Measurements from ENCODE around the gene RNF2.
"Not testable (repeated sequence)": the region's sequence is repeated elsewhere in the genome, so short reads cannot be mapped to it uniquely, and the experiment has no call there.

The RNF2 gene

DNA sequence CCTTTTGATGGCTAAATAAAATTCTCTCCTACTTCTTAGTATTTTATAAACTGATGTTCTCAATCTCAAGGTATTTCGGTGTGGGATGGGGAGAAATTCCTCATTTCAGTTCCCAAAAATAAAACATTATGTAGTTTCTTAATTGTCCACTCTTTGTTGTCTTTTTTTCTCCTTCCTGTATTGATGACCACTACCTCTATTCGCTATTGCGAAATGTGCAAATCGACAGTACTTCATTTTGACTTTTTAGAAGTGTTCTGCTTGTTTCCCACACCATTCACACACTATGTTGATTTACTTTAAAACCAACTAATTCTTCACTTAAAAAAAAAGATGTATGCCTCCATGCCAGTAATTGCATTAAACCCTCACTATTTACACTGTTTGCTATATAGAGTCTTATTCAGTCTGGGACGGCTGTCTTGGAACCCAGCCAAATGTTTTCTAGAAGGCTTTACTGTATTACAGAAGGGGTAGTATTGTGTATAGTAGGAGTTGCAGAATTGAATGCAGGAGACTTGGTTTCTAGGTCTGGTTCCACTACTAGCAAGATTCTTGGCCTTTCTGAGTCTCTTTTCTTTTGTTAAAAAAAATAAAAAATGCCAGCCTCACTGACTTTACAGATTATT is 5.6 kb downstream of the RNF2 start:
- DNase-seq: no peak

DNA sequence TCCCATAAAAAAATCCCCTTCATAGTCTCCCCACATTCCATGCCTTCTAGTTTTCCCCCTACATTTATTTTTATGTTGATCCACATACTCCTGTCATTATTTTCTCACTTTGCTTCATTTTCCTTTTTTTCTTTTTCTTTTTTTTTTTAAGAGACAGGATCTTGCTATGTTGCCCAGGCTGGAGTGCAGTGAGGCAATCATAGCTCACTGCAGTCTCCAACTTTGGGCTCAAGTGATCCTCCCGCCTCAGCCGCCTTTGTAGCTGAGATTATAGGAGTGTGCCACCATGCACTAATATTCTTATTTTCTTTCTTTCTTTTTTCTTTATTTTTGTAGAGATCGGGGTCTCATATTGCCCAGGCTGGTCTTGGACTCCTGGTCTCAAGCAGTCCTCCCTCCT is 7.8 kb downstream of the RNF2 start:
- DNase-seq: no peak

DNA sequence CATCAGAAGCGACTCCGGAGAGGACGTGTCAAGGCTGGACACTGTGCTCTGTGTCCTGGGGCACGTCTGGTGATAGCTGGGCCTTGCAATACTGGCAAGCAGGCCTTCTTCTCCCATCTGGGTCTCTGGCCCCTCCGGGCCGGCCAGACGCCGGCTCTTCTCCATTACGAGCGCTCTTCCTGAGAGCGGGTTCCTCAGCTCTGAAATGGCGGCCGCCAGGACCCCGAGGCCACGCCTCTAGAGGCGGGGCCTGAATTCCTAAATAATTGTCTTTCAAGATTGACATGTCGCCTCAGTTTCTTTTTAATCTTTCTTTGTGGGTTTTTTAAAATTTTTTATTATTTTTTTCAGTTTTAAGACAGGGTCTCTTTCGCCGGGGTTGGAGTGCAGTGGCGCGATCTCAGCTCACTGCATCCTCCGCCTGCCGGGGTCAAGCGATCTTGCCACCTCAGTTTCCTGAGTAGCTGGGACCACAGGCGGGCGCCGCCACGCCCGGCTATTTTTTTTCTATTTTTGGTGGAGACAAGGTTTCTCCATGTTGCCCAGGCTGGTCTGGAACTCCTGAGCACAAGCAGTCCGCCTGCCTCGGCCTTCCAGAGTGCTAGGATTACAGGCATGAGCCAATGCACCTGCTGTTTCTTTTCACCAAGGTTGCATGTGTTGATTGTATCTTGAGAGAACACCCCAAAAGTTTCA is 9.2 kb downstream of the RNF2 start:
- no peak for DNase-seq

DNA sequence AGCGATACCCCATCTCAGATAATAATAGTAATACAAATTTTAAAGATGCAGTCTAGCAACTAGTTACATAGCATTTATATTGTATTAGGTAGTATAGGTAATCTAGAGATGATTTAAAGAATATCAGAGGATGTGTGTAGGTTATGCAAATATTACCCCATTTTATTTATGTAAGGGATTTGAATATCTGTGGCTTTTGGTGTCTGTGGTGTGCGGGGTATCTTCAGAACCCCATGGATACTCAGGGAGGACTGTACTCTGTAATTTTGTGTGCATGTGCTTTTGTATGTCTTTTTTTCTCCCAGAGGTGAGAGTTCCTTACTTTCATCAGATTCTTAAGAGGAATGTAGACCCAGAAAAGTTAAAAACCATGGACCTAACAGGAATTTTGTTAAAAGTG is 12.8 kb downstream of the RNF2 start:
- DNase-seq: no peak

DNA sequence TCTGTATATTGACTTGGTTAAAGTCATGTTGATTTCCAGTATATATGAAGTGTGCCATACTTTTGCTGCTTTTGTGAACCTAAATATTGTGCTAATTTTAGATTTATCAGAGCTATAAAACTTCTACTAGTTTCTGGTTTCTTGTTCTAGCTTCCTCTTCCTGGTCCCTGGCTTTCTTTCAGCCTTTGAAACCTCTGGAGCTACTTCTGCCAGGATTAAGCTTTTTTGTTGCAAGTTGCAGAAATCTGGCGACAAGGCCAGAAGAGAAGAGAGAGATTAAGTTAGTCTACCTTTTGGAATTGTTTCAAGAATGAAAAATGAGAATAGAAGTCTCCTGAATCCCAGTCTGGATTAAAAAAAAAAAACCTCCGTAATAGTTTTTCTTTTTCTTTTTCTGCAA is 13.5 kb downstream of the RNF2 start:
- no peak for DNase-seq

DNA sequence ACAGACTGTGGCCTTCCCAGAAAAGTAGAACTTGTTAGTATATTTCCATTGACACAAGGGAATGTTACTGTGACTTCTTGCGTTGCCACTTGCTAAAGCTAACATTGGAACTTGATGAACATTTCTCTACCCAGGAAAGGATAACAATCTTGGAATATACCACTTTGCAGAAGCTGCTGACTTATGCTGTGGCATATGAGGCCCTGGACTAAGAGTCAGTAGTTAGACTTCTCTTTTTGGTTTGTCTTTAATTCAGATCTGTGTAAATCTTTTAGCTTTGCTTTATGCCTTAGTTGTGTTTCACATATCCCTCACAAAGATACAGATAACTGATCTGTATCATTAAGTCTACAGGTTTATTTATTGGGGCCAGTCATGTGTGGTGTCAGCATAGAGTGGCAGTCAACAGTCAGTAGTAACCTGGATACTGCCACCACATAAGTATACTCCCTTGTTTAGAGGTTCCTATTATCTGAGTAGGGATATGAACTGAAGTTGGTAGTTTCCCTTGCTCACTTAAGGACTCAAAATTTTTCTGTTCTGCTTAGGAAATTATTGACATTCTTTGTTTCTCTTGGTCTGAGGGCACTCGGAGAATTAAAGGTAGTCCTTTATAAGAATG is 14.7 kb downstream of the RNF2 start:
- no peak for DNase-seq

DNA sequence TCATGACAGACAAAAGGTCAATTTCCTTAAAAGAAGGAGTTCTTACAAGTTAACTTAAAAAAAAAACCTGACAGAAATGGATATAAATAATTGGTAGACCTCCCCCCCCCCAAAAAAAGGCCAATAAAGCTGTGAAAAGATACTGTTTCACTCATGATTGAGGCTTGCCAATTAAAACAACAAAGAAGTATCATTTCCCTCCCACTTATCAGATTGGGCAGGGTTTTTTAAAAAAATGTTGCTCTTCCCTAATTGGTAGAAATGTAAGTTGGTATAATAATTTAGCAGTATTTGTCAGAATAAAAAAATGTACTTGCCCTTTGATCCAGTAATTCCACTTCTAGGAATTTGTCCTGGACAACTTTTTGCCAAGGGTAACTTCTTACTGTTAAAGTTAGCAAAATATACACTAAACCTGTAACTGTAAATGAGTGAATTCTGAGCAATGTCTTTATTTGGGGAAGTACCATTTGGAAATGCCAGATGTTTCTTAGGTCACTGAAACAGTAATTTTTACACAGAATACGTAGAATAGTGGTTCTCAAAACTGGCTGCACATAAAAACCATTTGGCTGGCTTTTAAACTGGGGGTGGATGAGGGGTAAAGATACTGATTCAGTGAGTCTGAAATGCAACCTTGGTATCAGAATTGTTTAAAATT is 17.5 kb downstream of the RNF2 start:
- no peak for DNase-seq

DNA sequence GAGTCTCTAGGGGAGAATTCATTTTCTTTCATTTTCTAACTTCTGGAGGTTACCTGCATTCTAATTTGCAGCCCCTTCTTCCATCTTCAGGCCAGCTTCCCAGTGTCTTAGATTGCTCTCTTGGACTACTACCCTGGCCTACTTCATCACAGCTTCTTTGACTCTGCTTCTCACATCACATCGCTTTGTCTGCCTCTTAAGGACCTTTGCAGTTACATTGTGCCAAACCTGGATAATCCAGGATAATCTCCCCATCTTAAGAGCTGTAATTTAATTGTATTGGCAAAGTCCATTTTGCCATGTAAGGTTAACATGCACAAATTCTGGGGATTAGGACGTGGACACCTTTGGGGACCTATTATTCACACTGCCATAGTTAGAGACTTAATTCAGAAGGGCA is 18.4 kb downstream of the RNF2 start:
- DNase-seq: no peak

DNA sequence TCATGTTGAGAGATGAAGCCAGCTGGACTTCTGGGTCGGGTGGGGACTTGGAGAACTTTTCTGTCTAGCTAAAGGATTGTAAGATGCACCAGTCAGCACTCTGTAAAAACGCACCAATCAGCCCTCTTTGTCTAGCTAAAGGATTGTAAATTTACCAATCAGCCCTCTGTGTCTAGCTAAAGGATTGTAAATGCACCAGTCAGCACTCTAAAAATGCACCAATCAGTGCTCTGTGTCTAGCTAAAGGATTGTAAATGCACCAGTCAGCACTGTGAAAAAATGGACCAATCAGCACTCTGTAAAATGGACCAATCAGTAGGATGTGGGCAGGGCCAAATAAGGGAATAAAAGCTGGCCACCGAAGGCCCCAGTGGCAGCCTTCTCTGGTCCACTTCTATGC is 19.6 kb downstream of the RNF2 start:
- not testable (repeated sequence) for DNase-seq

DNA sequence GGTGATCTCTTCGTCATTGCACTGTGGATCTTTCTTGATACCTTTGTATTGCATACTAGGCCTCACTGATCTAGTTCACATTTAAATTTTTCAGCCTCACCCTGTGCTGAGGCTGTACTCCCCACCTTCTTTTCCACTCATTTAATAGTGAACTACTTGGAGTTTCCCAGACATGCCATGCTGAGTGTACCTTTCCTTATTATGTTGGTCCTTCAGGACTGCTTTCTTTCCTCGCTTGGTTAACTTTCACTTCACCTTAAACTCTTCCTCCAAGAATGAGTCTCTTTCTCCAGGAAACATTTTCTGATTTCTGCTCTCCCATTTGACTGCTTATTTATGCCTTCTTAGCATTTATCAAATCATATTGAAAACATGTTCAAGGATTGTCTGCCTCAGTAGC is 20.8 kb downstream of the RNF2 start:
- no peak for DNase-seq

DNA sequence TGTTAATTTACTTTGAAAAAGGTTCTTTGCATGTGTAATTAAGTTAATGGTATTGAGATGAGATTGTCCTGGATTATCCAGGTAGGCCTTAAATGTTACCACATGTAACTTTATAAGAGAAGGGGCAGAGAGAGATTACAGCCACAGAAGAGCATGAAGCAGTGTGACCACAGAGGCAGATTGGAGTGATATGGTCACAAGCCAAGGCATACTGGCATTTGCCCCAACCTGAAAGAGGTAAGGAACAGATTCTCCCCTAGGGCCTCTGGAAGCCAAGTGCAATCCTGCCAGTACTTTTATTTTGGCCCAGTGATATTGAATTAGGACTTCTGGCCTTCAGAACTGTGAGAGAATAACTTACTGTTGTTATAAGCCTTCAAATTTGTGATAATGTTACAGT is 23.0 kb downstream of the RNF2 start:
- no peak for DNase-seq

DNA sequence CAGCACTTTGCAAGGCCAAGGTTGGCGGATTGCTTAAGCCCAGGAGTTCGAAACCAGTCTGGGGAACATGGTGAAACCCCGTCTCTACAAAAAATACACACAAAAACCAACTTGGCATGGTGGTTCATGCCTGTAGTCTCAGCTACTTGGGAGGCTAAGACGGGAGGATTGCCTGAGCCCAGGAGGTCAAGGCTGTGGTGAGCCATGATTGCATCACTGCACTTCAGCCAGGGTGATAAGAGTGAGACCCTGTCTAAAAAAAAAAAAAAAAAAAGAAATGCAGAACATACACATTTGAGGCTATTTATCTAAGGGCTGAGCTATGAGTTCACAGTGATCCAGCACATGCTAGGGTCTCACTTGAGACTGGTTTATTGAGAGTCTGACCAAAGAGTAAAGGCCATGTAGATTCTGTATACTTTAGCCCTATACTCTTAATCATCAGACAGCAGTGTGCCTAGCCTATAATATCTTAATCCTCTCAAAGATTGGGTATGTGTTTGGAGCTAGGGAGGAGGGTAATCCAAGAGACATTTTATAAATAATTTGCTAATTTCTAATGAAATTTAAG is 23.9 kb downstream of the RNF2 start:
- DNase-seq: no peak

DNA sequence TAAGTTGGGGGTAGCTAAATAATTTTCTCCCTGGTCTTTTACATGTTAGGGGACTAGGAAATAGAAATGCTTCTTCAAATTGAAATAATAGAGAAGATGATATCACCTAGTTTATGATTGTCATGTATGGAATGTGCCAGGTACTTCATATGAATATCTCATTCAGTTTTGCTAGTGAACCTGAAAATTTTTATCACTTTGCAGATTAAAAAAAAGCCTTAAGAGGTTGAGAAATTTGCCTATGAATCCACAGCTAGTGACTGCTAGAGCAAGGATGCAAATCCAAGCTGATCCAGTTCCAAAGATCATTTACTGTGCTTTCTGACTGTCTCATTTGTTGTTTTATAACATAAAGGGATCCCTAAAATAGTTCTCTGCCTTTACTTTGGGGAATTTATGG is 24.7 kb downstream of the RNF2 start:
- DNase-seq: no peak

DNA sequence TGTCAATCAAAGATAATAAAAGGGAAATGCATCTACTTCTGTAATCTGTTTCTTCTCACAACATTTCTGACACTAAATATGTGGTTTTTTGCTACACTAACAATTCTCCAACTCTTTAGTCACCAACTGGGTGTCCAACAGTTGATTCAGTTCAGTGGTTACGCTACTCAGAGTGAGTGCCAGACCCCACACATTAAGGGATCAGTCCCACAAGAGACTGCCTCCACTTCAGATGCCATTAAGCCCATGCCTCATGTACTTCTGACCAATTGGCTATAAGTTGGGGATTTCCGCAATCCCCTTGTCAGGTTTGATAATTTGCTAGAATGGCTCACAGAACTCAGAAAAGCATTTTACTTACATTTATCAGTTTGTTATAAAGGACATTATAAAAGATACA is 28.4 kb downstream of the RNF2 start:
- DNase-seq: no peak

DNA sequence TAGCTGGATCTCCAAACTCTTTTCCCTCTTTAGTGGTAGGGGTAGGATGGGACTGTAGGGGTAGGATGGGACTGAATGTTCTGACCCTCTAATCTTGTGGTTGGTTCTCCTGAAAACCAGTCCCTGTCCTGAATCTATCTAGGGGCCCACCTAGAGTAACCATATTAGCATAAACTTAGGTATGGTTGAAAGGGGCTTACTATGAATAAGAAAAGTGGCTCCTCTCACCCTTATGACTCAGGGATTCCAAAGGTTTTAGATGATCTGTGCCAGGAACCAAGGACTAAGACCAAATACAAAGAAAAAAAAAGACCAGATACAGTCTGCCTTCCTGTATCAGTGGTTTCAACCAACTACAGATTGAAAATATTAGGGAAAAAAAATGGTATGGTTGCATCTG is 28.9 kb downstream of the RNF2 start:
- no peak for DNase-seq

DNA sequence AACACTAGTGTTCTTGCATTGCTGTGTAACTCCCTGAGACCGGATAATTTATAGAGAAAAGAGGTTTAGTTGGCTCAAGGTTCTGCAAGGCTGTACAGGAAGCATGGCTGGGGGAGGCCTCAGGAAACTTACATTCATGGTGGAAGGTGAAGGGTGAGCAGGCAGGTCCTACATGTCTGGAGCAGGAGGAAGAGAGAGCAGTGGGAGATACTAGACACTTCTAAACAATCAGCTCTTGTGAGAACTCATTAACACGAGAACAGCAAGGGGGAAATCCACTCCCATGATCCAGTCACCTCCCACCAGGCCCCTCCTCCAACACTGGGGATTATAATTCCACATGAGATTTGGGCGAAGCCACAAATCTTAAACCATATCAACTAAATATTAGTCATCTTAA is 30.1 kb downstream of the RNF2 start:
- DNase-seq: no peak

DNA sequence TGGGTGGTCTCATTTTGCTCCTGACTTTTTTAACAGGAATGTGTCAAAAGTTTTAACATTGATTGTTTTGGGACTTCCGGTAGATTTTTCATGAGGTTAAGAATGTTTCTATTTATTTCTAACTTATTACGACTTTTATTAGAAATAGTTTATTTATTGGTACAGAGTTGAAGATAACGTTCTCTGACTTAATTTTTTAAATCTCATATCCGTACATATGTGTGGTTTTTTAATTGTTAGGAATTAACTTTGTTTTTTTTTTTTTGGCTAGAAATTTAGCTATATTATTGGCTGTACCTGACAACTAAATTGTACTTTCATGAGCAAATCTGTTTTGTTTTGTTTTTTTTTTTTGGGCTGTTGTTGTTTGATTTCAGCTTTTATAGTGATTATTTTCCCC is 32.0 kb downstream of the RNF2 start:
- no peak for DNase-seq

DNA sequence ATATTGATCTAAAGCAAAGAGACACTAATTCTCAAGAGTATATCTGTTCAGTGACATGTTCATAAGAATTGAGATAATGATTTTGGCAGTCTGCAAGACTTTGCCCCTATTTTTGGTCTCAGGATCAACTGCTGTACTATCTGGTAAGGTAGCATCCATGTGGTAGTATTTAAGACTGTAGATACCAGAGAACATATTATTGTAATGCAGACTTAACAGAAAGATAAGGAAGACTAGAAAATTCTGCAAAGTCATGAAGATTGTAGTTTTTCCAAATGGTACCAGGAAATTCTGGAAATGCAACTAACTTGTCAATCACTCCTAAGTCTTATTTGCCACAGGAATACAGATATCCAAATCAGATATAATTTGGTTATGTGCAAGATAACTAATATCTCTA is 35.1 kb downstream of the RNF2 start:
- no peak for DNase-seq

DNA sequence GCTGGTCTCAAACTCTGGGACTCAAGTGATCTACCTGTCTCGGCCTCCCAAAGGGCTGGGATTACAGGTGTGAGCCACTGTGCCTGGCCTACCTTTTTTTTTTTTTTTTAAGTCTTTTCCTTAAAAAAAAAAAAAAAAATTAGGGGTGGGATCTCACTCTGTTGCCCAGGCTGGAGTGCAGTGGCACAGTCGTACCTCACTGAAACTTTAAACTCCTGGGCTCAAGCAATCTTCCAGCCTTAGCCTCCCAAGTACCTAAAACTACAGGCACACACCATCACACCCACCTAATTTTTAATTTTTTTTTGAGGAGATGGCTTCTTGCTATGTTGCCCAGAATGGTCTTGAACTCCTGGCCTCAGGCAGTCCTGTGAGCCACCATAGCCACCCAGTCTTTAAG is 38.5 kb downstream of the RNF2 start:
- DNase-seq: no peak

DNA sequence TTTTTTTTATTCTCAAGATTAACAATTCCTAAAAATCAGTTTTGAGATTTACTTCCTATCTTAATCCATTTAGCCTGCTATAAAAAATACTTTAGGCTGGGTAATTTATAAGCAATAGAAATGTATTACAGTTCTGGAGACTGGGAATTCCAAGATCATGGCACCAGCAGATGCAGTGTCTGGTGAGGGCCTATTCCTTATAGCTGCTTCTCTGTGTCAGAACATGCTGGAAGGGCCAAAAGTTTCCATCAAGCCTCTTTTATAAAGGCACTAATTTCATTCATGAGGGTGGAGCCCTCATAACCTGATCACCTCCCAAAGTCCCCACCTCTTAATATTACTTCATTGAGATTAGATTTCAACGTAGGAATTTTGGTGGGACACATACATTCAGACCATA is 41.7 kb downstream of the RNF2 start:
- DNase-seq: no peak

DNA sequence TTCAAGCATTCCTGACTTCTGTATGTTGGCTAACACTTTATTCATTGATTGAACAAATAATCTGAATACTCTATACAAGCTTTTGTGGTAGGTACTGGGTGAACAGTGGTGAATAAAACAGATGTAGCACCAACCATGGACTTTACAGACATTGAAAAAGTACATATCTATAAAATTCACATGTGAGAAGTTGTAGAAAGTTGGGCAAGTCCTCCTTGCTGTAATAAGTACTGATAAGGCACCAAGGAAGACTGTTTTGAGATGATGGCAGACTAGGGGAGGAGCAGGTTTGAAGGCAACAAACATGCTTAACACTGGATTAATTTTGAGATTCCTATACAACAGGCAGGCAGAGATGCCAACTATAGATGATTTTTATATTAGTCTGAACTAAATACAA is 42.4 kb downstream of the RNF2 start:
- no peak for DNase-seq

DNA sequence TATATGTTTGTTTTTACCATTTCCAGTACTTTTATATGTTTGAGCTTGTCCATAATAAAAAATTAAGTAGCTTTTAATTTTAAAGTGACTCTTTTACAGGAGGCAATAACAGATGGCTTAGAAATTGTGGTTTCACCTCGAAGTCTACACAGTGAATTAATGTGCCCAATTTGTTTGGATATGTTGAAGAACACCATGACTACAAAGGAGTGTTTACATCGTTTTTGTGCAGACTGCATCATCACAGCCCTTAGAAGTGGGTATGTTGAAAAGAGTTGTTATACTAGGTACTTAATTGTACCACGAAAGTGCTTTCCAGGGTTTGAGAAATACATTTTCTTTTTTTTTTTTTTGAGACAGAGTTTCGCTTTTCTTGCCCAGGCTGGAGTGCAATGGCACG is 46.1 kb downstream of the RNF2 start:
- DNase-seq: no peak

DNA sequence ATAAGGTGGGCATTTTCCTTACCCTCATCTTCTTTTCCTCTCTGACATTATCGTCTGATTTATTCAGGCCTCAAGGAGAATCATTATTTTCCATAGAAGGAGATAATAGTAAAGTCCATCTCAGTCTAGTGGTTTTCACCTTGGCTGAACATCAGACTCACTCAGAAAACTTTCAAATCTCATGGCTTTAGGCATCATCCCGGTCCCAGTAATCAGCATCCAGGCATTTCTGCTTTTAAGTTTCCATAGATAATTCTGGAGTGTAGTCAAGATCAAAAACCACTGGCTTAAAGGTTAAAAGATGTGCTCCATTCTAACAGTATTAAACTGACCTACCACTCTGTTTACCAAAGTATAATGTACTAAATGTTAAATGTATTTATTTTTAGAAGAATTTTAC is 49.4 kb downstream of the RNF2 start:
- DNase-seq: no peak

DNA sequence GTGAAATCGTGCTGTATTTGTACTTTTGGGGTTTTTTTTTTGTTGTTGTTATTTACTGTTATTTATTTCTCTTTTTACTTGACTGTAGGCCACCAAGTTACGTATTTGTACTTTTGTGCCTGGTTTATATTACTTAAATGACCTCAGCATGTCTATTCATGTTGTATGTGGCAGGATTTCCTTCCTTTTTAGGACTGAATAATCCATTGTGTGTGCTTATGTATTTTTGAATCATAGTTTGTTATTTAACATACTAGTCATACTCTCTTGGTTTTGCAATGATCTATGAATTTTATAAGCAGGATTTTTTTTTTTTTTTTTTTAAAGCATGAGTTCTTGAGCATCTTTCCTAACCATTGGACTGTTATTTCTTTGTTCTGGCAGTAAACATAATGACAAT is 51.2 kb downstream of the RNF2 start:
- no peak for DNase-seq

All from SW 1271 (cell line).